Tibial artery (tissue), 4 donors: Measurements from ENCODE around the gene TFCP2.

Experiments
- DNase-seq, 2 donors: peaks; one replicate each; pipeline ENCODE4 v3.0.0-alpha.2; 2019
- H3K27ac ChIP-seq, 2 donors: fragments of 200-600 bp; sonication (generic) in 1 of 2; 1 replicate in 1 of 2; 2 replicates in 1 of 2; pipeline ENCODE4 v1.5.1; 2018 to 2019; ENCODE audit warnings: mild to moderate bottlenecking in 1 of 2
- H3K27me3 ChIP-seq, 2 donors: fragments of 200-600 bp; sonication (generic) in 1 of 2; one replicate each; pipeline versions ENCODE4 v1.5.1 to v1.6.0; 2016 to 2019
- H3K36me3 ChIP-seq, 3 donors: fragments of 200-600 bp; sonication (generic) in 2 of 3; one replicate each; pipeline ENCODE4 v1.5.1; 2016 to 2019; ENCODE audit warnings: mild to moderate bottlenecking in 2 of 3
- H3K4me1 ChIP-seq, 4 donors: fragments of 200-600 bp; sonication (generic) in 2 of 4; 1 replicate in 3 of 4; 2 replicates in 1 of 4; pipeline ENCODE4 v1.5.1; 2016 to 2019
- H3K4me3 ChIP-seq, 2 donors: fragments of 200-600 bp; sonication (generic) in 1 of 2; 1 replicate in 1 of 2; 2 replicates in 1 of 2; pipeline ENCODE4 v1.5.1; 2018 to 2019; ENCODE audit warnings: mild to moderate bottlenecking in 2 of 2
- H3K9me3 ChIP-seq, 3 donors: fragments of 200-600 bp; sonication (generic) in 1 of 3; one replicate each; pipeline ENCODE4 v1.5.1; 2016 to 2019
- CTCF ChIP-seq, 2 experiments: fragments of 200-600 bp in 1 of 2; fragments of 450-650 bp in 1 of 2; IDR thresholded peaks; one replicate each; pipeline ENCODE4 v1.5.1; 2017 to 2019; ENCODE audit warnings: antibody characterized with exemption in 2 of 2, mild to moderate bottlenecking in 1 of 2, moderate library complexity in 1 of 2
- intact Hi-C: fragments of 100-400 bp; cut with DNase I; formaldehyde crosslinking; loops from one replicate; pipeline ENCODE4 v1.15.0; 2023; ENCODE audit warnings: low total_unique reads

The TFCP2 gene

GRCh38 chr12:51162217-51162616 is 10.7 kb downstream of the TFCP2 start:
- Histone ChIP-seq H3K4me3 (no peak overlapping the region), H3K27ac (no peak overlapping the region), H3K4me1 (peaks cover 0 to 5% (median under 1%) of the 10 kb centered on the region in 4 donors), H3K36me3 (no peaks in the 10 kb centered on the region), H3K27me3 (no peaks in the 10 kb centered on the region), H3K9me3 (no peaks in the 10 kb centered on the region)
- no peak for TF ChIP-seq CTCF (IDR thresholded peaks at IDR 0.05)
- intact Hi-C loops: no loop called here
- DNase-seq: no peak

GRCh38 chr12:51160814-51161459 is 12.0 kb downstream of the TFCP2 start:
- H3K36me3 ChIP-seq: no peaks in the 10 kb centered on the region
- H3K27me3 ChIP-seq: no peaks in the 10 kb centered on the region
- no peaks in the 10 kb centered on the region for H3K9me3 ChIP-seq
- no peak for DNase-seq
- peaks cover 0 to 5% (median under 1%) of the 10 kb centered on the region in 4 donors for H3K4me1 ChIP-seq
- TF ChIP-seq CTCF (IDR thresholded peaks at IDR 0.05): no peak
- intact Hi-C loops: no loop called here
- no peak overlapping the region for H3K4me3 ChIP-seq
- H3K27ac ChIP-seq: no peak overlapping the region

GRCh38 chr12:51156245-51156765 is 16.6 kb downstream of the TFCP2 start:
- TF ChIP-seq CTCF (IDR thresholded peaks at IDR 0.05): no peak

GRCh38 chr12:51152953-51153352 is 20.0 kb downstream of the TFCP2 start:
- H3K36me3 ChIP-seq: no peaks in the 10 kb centered on the region
- no peak overlapping the region for H3K27ac ChIP-seq
- no peaks in the 10 kb centered on the region for H3K9me3 ChIP-seq
- intact Hi-C loops: no loop called here
- DNase-seq: no peak
- H3K4me1 ChIP-seq: no peaks in the 10 kb centered on the region
- H3K4me3 ChIP-seq: no peak overlapping the region
- TF ChIP-seq CTCF (IDR thresholded peaks at IDR 0.05): no peak
- H3K27me3 ChIP-seq: no peaks in the 10 kb centered on the region

More at GRCh38 chr12:51156245-51156765, 16.6 kb downstream of the TFCP2 start:
- no peak overlapping the region for H3K4me3 ChIP-seq
- H3K27ac ChIP-seq: no peak overlapping the region
- no peak for DNase-seq
- H3K9me3 ChIP-seq: no peaks in the 10 kb centered on the region
- H3K4me1 ChIP-seq: peaks cover 0 to 3% (median under 1%) of the 10 kb centered on the region in 4 donors
- H3K36me3 ChIP-seq: no peaks in the 10 kb centered on the region
- intact Hi-C loops: no loop called here
- no peaks in the 10 kb centered on the region for H3K27me3 ChIP-seq

GRCh38 chr12:51150777-51151176 is 22.2 kb downstream of the TFCP2 start:
- intact Hi-C loops: no loop called here
- H3K9me3 ChIP-seq: no peaks in the 10 kb centered on the region
- H3K4me1 ChIP-seq: no peaks in the 10 kb centered on the region
- DNase-seq: no peak
- no peak overlapping the region for H3K27ac ChIP-seq
- no peaks in the 10 kb centered on the region for H3K36me3 ChIP-seq
- no peak for TF ChIP-seq CTCF (IDR thresholded peaks at IDR 0.05)
- no peaks in the 10 kb centered on the region for H3K27me3 ChIP-seq
- H3K4me3 ChIP-seq: no peak overlapping the region
